GM15510 (cell line): ENCODE results near the gene CATSPER3.

Source experiments
- POLR2A ChIP-seq: IDR thresholded peaks from 3 replicates; pipeline ENCODE4 v1.6.1; 2011; ENCODE audit warnings: borderline replicate concordance; ENCODE audit not compliant: insufficient read length; ENCODE audit errors: extremely low read depth

The CATSPER3 gene

GRCh38 chr5:135053278-135053677 lies 85.6 kb downstream of the CATSPER3 start:
- TF ChIP-seq POLR2A: no peak

- no peak for TF ChIP-seq POLR2A
Observed at GRCh38 chr5:135053989-135054388, 86.3 kb downstream of the CATSPER3 start.

DNA sequence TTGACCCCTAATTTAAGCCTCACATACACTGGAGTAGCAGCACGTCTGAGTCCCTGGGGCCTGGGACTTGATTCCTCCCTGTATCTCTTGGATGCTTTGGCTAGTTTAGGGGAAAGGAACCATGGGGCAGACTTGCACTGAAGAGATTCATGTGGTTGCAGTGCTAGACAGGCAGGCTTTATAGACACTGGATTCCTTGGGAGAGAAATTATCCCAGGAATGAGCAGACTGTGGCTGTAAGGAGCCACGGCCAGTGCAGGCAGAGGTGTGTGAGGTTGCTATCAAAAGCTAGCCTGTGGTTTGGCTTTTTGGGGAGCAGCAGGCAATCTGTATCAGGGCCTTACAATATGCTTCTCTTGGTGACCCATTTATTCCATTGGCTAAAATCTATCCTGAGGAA lies 86.8 kb downstream of the CATSPER3 start:
- TF ChIP-seq POLR2A: no peak

GRCh38 chr5:135055396-135055795 lies 87.7 kb downstream of the CATSPER3 start:
- TF ChIP-seq POLR2A: no peak

GRCh38 chr5:135056316-135057030 lies 88.8 kb downstream of the CATSPER3 start:
- TF ChIP-seq POLR2A: no peak

DNA sequence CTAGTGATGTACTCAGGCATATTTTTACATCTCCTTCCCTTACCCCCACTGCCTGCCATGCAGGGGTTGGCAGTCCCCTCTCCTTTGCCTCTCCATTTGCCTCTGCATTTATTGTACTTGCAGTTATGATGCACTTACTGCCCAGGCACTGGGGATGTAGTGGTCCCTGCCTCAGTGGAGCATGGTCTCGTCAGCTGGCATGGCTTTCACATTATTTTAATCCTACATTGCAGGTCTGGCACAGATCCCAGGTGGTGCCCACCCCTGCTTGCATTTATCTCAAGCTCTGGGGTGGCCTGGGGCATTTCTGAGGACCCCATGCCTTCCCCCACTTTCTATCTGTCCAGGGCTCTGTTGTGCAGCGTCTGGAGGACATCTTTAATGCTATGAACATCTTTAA lies 89.5 kb downstream of the CATSPER3 start:
- TF ChIP-seq POLR2A: no peak

- no peak for TF ChIP-seq POLR2A
Observed at GRCh38 chr5:135058331-135058732, 90.6 kb downstream of the CATSPER3 start.

DNA sequence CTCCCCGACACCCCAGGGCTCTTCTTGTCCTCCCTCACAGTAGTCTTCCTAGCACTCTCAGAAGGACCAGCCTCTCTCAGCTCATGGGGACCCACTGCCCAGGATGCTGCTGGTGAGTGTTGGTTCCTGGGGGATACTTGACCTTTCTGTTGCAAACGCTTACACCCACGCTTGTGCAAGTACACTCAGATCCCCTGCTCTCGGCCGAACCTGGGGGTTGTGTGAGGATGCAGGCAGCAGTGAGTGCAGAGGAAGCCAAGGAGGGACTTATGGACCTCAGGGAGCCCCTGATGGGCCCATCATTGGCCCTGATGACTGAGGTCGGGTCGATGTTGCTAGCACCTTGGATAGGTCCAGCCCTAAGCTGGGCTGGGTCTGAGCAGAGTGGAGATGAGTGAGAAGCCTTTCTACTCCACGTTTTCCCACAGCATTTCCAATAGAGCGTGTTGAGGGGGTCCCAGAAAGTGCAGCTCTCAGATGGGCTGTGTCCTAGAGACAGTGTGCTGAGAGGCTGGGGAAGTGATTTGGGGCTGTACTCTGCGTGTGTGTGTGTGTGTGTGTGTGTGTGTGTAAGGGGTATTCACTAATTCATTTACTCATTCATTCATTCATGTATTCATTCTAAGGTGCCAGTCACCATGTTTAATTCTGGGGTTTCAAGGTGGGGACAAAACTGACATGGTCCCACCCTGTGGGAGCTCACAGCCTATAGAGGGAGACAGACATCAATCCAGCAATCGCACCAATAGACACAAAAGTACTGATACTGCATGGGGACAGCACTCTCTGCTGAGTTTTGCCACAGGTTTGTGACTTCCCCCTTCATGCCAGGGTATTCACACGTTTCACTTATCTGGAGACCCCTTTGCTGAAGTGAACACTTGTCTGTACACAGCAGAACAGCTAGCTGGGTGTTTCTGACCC lies 91.6 kb downstream of the CATSPER3 start:
- TF ChIP-seq POLR2A: no peak

- TF ChIP-seq POLR2A: no peak
Observed at GRCh38 chr5:135060021-135060420, 92.3 kb downstream of the CATSPER3 start.

GRCh38 chr5:135061001-135061400 lies 93.3 kb downstream of the CATSPER3 start:
- no peak for TF ChIP-seq POLR2A
